Endothelial cell of umbilical vein (primary cell): Measurements from ENCODE around the gene CSGALNACT2.

Experiments
- EZH2 ChIP-seq: IDR thresholded peaks from 2 replicates; pipeline ENCODE4 v1.6.1; 2012; ENCODE audit warnings: borderline replicate concordance, low read depth, mild to moderate bottlenecking, moderate library complexity, low read length, inconsistent platforms; ENCODE audit not compliant: severe bottlenecking
- POLR2A ChIP-seq: IDR thresholded peaks from 2 replicates; pipeline ENCODE4 v1.6.1; 2012; ENCODE audit warnings: low read depth, mild to moderate bottlenecking, control low read depth, low read length
- TF ChIP-seq, protein P1 (sequence below), 2 donors: IDR thresholded peaks; 1 replicate in 1 of 2; 2 replicates in 1 of 2; pipeline ENCODE4 v1.5.1; 2011; ENCODE audit warnings: low read length in 2 of 2, mild to moderate bottlenecking in 2 of 2, moderate library complexity in 2 of 2, control low read depth in 1 of 2, inconsistent platforms in 1 of 2, low read depth in 1 of 2; ENCODE audit not compliant: insufficient read depth in 1 of 2; ENCODE audit errors: extremely low read depth in 1 of 2

DNA sequence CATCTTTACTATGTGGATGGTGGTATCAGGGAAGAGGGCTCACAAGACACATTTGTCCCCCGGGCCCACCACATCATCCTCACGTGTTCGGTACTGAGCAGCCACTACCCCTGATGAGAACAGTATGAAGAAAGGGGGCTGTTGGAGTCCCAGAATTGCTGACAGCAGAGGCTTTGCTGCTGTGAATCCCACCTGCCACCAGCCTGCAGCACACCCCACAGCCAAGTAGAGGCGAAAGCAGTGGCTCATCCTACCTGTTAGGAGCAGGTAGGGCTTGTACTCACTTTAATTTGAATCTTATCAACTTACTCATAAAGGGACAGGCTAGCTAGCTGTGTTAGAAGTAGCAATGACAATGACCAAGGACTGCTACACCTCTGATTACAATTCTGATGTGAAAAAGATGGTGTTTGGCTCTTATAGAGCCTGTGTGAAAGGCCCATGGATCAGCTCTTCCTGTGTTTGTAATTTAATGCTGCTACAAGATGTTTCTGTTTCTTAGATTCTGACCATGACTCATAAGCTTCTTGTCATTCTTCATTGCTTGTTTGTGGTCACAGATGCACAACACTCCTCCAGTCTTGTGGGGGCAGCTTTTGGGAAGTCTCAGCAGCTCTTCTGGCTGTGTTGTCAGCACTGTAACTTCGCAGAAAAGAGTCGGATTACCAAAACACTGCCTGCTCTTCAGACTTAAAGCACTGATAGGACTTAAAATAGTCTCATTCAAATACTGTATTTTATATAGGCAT, 9.1 kb upstream of the CSGALNACT2 start:
- TF ChIP-seq, protein P1, sequence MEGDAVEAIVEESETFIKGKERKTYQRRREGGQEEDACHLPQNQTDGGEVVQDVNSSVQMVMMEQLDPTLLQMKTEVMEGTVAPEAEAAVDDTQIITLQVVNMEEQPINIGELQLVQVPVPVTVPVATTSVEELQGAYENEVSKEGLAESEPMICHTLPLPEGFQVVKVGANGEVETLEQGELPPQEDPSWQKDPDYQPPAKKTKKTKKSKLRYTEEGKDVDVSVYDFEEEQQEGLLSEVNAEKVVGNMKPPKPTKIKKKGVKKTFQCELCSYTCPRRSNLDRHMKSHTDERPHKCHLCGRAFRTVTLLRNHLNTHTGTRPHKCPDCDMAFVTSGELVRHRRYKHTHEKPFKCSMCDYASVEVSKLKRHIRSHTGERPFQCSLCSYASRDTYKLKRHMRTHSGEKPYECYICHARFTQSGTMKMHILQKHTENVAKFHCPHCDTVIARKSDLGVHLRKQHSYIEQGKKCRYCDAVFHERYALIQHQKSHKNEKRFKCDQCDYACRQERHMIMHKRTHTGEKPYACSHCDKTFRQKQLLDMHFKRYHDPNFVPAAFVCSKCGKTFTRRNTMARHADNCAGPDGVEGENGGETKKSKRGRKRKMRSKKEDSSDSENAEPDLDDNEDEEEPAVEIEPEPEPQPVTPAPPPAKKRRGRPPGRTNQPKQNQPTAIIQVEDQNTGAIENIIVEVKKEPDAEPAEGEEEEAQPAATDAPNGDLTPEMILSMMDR (IDR thresholded peaks at IDR 0.05; ENCODE audit: extremely low read depth in 1 of 2, insufficient read depth in 1 of 2, low read depth in 1 of 2, low read length in 2 of 2) = no peak
- TF ChIP-seq EZH2 = no peak
- no peak for TF ChIP-seq POLR2A
